Spleen (tissue), 11 donors: Measurements from ENCODE around the gene MYT1. TPM values are rescaled to one million over a fixed set of nuclear protein-coding genes. Genes with fewer than 3 reads are reported as not detected.

ENCODE experiments used
- DNase-seq: peaks from one replicate; pipeline ENCODE4 v3.0.0-alpha.2; 2020
- H3K27ac ChIP-seq, 8 donors: fragments of 200-600 bp; sonication (generic) in 7 of 8; 1 replicate in 4 of 8; 2 replicates in 4 of 8; pipeline versions ENCODE4 v1.5.0 to v1.8.0; 2016 to 2021; ENCODE audit warnings: inconsistent platforms in 4 of 8, mild to moderate bottlenecking in 4 of 8, moderate library complexity in 1 of 8
- H3K27me3 ChIP-seq, 7 donors: fragments of 200-600 bp; sonication (generic) in 6 of 7; replicated peaks in 1 of 7; 1 replicate in 4 of 7; 2 replicates in 3 of 7; pipeline versions ENCODE4 v1.5.0 to v1.8.0; 2016 to 2021; ENCODE audit warnings: inconsistent platforms in 3 of 7, mild to moderate bottlenecking in 1 of 7
- H3K36me3 ChIP-seq, 6 donors: fragments of 200-600 bp; sonication (generic) in 5 of 6; 1 replicate in 4 of 6; 2 replicates in 2 of 6; pipeline versions ENCODE4 v1.5.0 to v1.8.0; 2016 to 2021; ENCODE audit warnings: inconsistent platforms in 2 of 6
- H3K4me1 ChIP-seq, 6 donors: fragments of 200-600 bp; sonication (generic) in 5 of 6; 1 replicate in 3 of 6; 2 replicates in 3 of 6; pipeline versions ENCODE4 v1.5.0 to v1.8.0; 2016 to 2021; ENCODE audit warnings: inconsistent platforms in 3 of 6
- H3K4me3 ChIP-seq, 8 donors: fragments of 200-600 bp; sonication (generic) in 7 of 8; 1 replicate in 4 of 8; 2 replicates in 4 of 8; pipeline versions ENCODE4 v1.5.0 to v1.8.0; 2016 to 2021; ENCODE audit warnings: inconsistent platforms in 4 of 8, mild to moderate bottlenecking in 4 of 8, moderate library complexity in 2 of 8
- H3K9me3 ChIP-seq, 8 donors: fragments of 200-600 bp; sonication (generic) in 7 of 8; 1 replicate in 4 of 8; 2 replicates in 4 of 8; pipeline versions ENCODE4 v1.5.0 to v1.8.0; 2016 to 2021; ENCODE audit warnings: inconsistent platforms in 4 of 8
- CTCF ChIP-seq, 11 experiments: fragments of 200-600 bp in 7 of 11; fragments of 450-650 bp in 4 of 11; sonication (generic) in 4 of 11; IDR thresholded peaks in 8 of 11; conservative IDR thresholded peaks in 3 of 11; 1 replicate in 7 of 11; 2 replicates in 4 of 11; pipeline versions ENCODE4 v1.4.0 to v1.8.0; 2016 to 2021; ENCODE audit warnings: antibody characterized with exemption in 11 of 11, inconsistent platforms in 4 of 11, mild to moderate bottlenecking in 1 of 11
- POLR2A ChIP-seq, 3 donors: fragments of 450-650 bp; IDR thresholded peaks; one replicate each; pipeline ENCODE4 v1.5.1; 2017; ENCODE audit warnings: antibody characterized with exemption in 3 of 3, mild to moderate bottlenecking in 1 of 3
- POLR2AphosphoS5 ChIP-seq, 3 donors: sonication (generic); formaldehyde crosslinking; IDR thresholded peaks; one replicate each; pipeline ENCODE4 v1.5.1; 2017; ENCODE audit warnings: antibody characterized with exemption in 3 of 3
- WGBS, 5 donors: extraction: QIAGEN DNeasy Blood & Tissue Kit in 3 of 5; methylation state at CpG; one replicate each; pipeline versions ENCODE4 v1.1.5 to v1.1.7; 2013 to 2018; 5-methylcytosine and 5-hydroxymethylcytosine counted together
- intact Hi-C: fragments of 100-400 bp; cut with DNase I; formaldehyde crosslinking; loops from one replicate; pipeline ENCODE4 v1.15.0; 2023; ENCODE audit warnings: low total_unique reads
- polyA plus RNA-seq, 3 donors: library from polyadenylated mRNA; stranded (reverse); fragments of 200-250 nt; gene quantifications; one replicate each; pipeline ENCODE4 v1.2.1, GENCODE V29; 2013
- total RNA-seq, 7 donors: library from RNA; depleted of rRNA in 3 of 7; stranded (reverse); fragments of >200 nt in 3 of 7; fragmentation: NEBNext Ultra II Directional in 4 of 7; extraction: Animal tissue kit (Norgen Biotek cat#: 25700) in 4 of 7; gene quantifications; one replicate each; pipeline versions ENCODE4 v1.1.0 to v1.2.1, GENCODE V29; 2016 to 2021
- donor health status: healthy with polysubstance abuse.
- donor health status: DM: no; HTN: no; CAD: no; lungs with moderate emphysema.
- donor health status: DM: no; HTN: no; CAD: no.
- donor health status: Bipolar disorder and iron deficiency.
- donor health status: healthy.
- donor health status: DM: no; HTN: no; CAD: no.
- donor health status: DM: yes; HTN: yes; CAD: no.

The MYT1 gene
- total and polyA plus RNA-seq, 10 donors = 0.08 to 2.2 (median 0.60) TPM; not detected in 3

GRCh38 chr20:64196309-64196708 lies 32.1 kb downstream of the MYT1 start:
- Histone ChIP-seq H3K4me1 (no peaks in the 10 kb centered on the region), H3K9me3 (no peaks in the 10 kb centered on the region), H3K27me3 (peaks cover 0 to 64% (median 5%) of the 10 kb centered on the region in 7 donors), H3K27ac (no peak overlapping the region), H3K36me3 (no peaks in the 10 kb centered on the region), H3K4me3 (no peak overlapping the region)
- intact Hi-C loops = no loop called here
- DNase-seq = no peak
- 84 to 88% (median 86%) methylated on average over 15 of the region's 15 CpGs for WGBS, 5 donors
- TF ChIP-seq CTCF (IDR thresholded peaks at IDR 0.05 in 8 of 11, conservative IDR thresholded peaks at IDR 0.05 in 3 of 11) (no peak), POLR2AphosphoS5 (IDR thresholded peaks at IDR 0.05) (no peak), POLR2A (IDR thresholded peaks at IDR 0.05) (no peak)

- peaks cover 0 to 59% (median 5%) of the 10 kb centered on the region in 7 donors for H3K27me3 ChIP-seq
- WGBS, 5 donors = 77 to 89% (median 86%) methylated on average over 11 of the region's 11 CpGs
- H3K4me1 ChIP-seq = no peaks in the 10 kb centered on the region
- no peaks in the 10 kb centered on the region for H3K36me3 ChIP-seq
- no peaks in the 10 kb centered on the region for H3K9me3 ChIP-seq
- H3K27ac ChIP-seq = no peak overlapping the region
- DNase-seq = no peak
- intact Hi-C loops = no loop called here
- no peak overlapping the region for H3K4me3 ChIP-seq
- TF ChIP-seq CTCF (IDR thresholded peaks at IDR 0.05 in 8 of 11, conservative IDR thresholded peaks at IDR 0.05 in 3 of 11) (no peak), POLR2AphosphoS5 (IDR thresholded peaks at IDR 0.05) (no peak), POLR2A (IDR thresholded peaks at IDR 0.05) (no peak)
Observed at GRCh38 chr20:64196847-64197306, 32.6 kb downstream of the MYT1 start.

GRCh38 chr20:64198347-64198746 lies 34.1 kb downstream of the MYT1 start:
- Histone ChIP-seq H3K27ac (no peak overlapping the region), H3K27me3 (peaks cover 0 to 46% (median 0%) of the 10 kb centered on the region in 7 donors), H3K36me3 (no peaks in the 10 kb centered on the region), H3K4me3 (no peak overlapping the region), H3K4me1 (no peaks in the 10 kb centered on the region), H3K9me3 (no peaks in the 10 kb centered on the region)
- TF ChIP-seq CTCF (IDR thresholded peaks at IDR 0.05 in 8 of 11, conservative IDR thresholded peaks at IDR 0.05 in 3 of 11) (no peak), POLR2AphosphoS5 (IDR thresholded peaks at IDR 0.05) (no peak), POLR2A (IDR thresholded peaks at IDR 0.05) (no peak)
- WGBS, 5 donors = 86 to 90% (median 86%) methylated on average over 9 of the region's 9 CpGs
- intact Hi-C loops = no loop called here
- DNase-seq = no peak

- no peak for DNase-seq
- Histone ChIP-seq H3K4me1 (no peaks in the 10 kb centered on the region), H3K27ac (no peak overlapping the region), H3K4me3 (no peak overlapping the region), H3K36me3 (no peaks in the 10 kb centered on the region), H3K9me3 (no peaks in the 10 kb centered on the region), H3K27me3 (peaks cover 0 to 50% (median 0%) of the 10 kb centered on the region in 7 donors)
- TF ChIP-seq POLR2A (IDR thresholded peaks at IDR 0.05) (no peak), CTCF (IDR thresholded peaks at IDR 0.05 in 8 of 11, conservative IDR thresholded peaks at IDR 0.05 in 3 of 11) (no peak), POLR2AphosphoS5 (IDR thresholded peaks at IDR 0.05) (no peak)
- intact Hi-C loops = no loop called here
- 78 to 92% (median 84%) methylated on average over 6 to 8 of the region's 8 CpGs for WGBS, 5 donors
Observed at GRCh38 chr20:64199395-64199794, 35.1 kb downstream of the MYT1 start.
